ENCODE results near the gene CRACDL.

Gene CRACDL

GRCh38 chr2:98801286-98801685 is 134.7 kb downstream of the CRACDL start:
- no peak for DNase-seq

GRCh38 chr2:98800330-98801064 is 135.5 kb downstream of the CRACDL start:
- DNase-seq: no peak

- no peak for DNase-seq
These were observed 136.4 kb downstream of the CRACDL start for GRCh38 chr2:98799375-98800329.

- DNase-seq: no peak
These were observed 139.1 kb downstream of the CRACDL start for GRCh38 chr2:98796775-98797544.

- DNase-seq: no peak
These were observed 139.9 kb downstream of the CRACDL start for GRCh38 chr2:98795891-98796676.

- no peak for DNase-seq
These were observed 141.9 kb downstream of the CRACDL start for GRCh38 chr2:98793897-98794830.

GRCh38 chr2:98793275-98793674 is 142.8 kb downstream of the CRACDL start:
- no peak for DNase-seq

- DNase-seq: no peak
These were observed 145.8 kb downstream of the CRACDL start for GRCh38 chr2:98790221-98790620.

- DNase-seq: peak; percentile 38
These were observed 148.3 kb downstream of the CRACDL start for GRCh38 chr2:98787700-98788099.

GRCh38 chr2:98786179-98786578 is 149.8 kb downstream of the CRACDL start:
- no peak for DNase-seq

GRCh38 chr2:98782570-98782969 is 153.5 kb downstream of the CRACDL start:
- DNase-seq: no peak

GRCh38 chr2:98781822-98782221 is 154.2 kb downstream of the CRACDL start:
- no peak for DNase-seq

- no peak for DNase-seq
These were observed 157.1 kb downstream of the CRACDL start for GRCh38 chr2:98778741-98779483.

GRCh38 chr2:98778151-98778550 is 157.9 kb downstream of the CRACDL start:
- no peak for DNase-seq

- DNase-seq: no peak
These were observed 158.3 kb downstream of the CRACDL start for GRCh38 chr2:98777710-98778109.

GRCh38 chr2:98777076-98777475 is 158.9 kb downstream of the CRACDL start:
- no peak for DNase-seq

GRCh38 chr2:98776136-98776535 is 159.9 kb downstream of the CRACDL start:
- no peak for DNase-seq

GRCh38 chr2:98775146-98775986 is 160.7 kb downstream of the CRACDL start:
- no peak for DNase-seq

GRCh38 chr2:98773907-98774306 is 162.1 kb downstream of the CRACDL start:
- no peak for DNase-seq
